Heart right ventricle (tissue), 16 donors: ENCODE data around the gene NR5A2. TPM values are rescaled to one million over a fixed set of nuclear protein-coding genes. Genes with fewer than 3 reads are reported as not detected.

Experiments used
- ATAC-seq, 8 donors: fragments of 200-7000 bp; cut with Tn5 transposase; one replicate each; pipeline ENCODE4 v1.9.1; 2020; ENCODE audit warnings: mild to moderate bottlenecking in 8 of 8, moderate library complexity in 8 of 8, moderate number of reproducible peaks in 1 of 8
- DNase-seq, 2 donors: peaks; one replicate each; pipeline ENCODE4 v3.0.0-alpha.2; 2020
- H3K27ac ChIP-seq, 10 donors: fragments of 200-600 bp; sonication (generic) in 2 of 10; one replicate each; pipeline versions ENCODE4 v1.5.0 to v1.8.0; 2020 to 2022; ENCODE audit warnings: mild to moderate bottlenecking in 3 of 10
- H3K27me3 ChIP-seq, 7 donors: fragments of 200-600 bp; one replicate each; pipeline ENCODE4 v1.8.0; 2021 to 2022; ENCODE audit warnings: mild to moderate bottlenecking in 2 of 7
- H3K36me3 ChIP-seq, 9 donors: fragments of 200-600 bp; sonication (generic) in 1 of 9; one replicate each; pipeline versions ENCODE4 v1.5.0 to v1.8.0; 2020 to 2022; ENCODE audit warnings: mild to moderate bottlenecking in 2 of 9
- H3K4me1 ChIP-seq, 9 donors: fragments of 200-600 bp; sonication (generic) in 1 of 9; one replicate each; pipeline versions ENCODE4 v1.5.0 to v1.8.0; 2020 to 2022; ENCODE audit warnings: mild to moderate bottlenecking in 4 of 9
- H3K4me3 ChIP-seq, 10 donors: fragments of 200-600 bp; sonication (generic) in 2 of 10; one replicate each; pipeline versions ENCODE4 v1.5.0 to v1.8.0; 2020 to 2022; ENCODE audit warnings: mild to moderate bottlenecking in 7 of 10, moderate library complexity in 2 of 10
- H3K9me3 ChIP-seq, 11 donors: fragments of 200-600 bp in 10 of 11; sonication (generic) in 2 of 11; one replicate each; pipeline versions ENCODE4 v1.5.0 to v1.8.0; 2013 to 2022; ENCODE audit warnings: mild to moderate bottlenecking in 2 of 11, control low read depth in 1 of 11, moderate library complexity in 1 of 11
- WGBS, 2 donors: extraction: QIAGEN DNeasy Blood & Tissue Kit; methylation state at CpG; one replicate each; pipeline ENCODE4 v1.1.7; 2013; ENCODE audit warnings: inconsistent platforms in 1 of 2; 5-methylcytosine and 5-hydroxymethylcytosine counted together
- intact Hi-C, 10 donors: fragments of 100-400 bp; cut with DNase I; formaldehyde crosslinking; loops; one replicate each; pipeline versions ENCODE4 v1.11.1 to v1.14.2; 2022
- polyA plus RNA-seq, 2 donors: library from polyadenylated mRNA; stranded (reverse); fragments of 200-250 nt; gene quantifications; one replicate each; pipeline ENCODE4 v1.2.3, GENCODE V29; 2013
- total RNA-seq, 10 donors: library from RNA; stranded (reverse); fragmentation: NEBNext Ultra II Directional in 3 of 10; extraction: Animal tissue kit (Norgen Biotek cat#: 25700) in 3 of 10; gene quantifications; one replicate each; pipeline versions ENCODE4 v1.2.1 to v1.2.4, GENCODE V29; 2021 to 2023
- TF ChIP-seq, protein P1 (sequence below), 9 donors: fragments of 200-600 bp; sonication (generic) in 2 of 9; IDR thresholded peaks; one replicate each; pipeline versions ENCODE4 v1.5.0 to v1.8.0; 2021 to 2022; ENCODE audit warnings: antibody characterized with exemption in 9 of 9, mild to moderate bottlenecking in 5 of 9, moderate library complexity in 1 of 9
- donor health status: Arrhythmogenic right ventricular cardiomyopathy.
- donor health status: ischemic (EF 13 %, LVEDD 7.1; RV severe dilation, severe dysfunction).
- donor health status: healthy with polysubstance abuse.
- donor health status: DM: no; HTN: yes; CAD: no.
- donor health status: DM: no; HTN: no; CAD: no.
- donor health status: ischemic (EF 25% LVEDD 6.9; RV normal size, moderate dysfunction).
- donor health status: ischemic (EF 25% LVEDD 5.7; RV mildly dilated, moderate dysfunction).
- donor health status: healthy.
- donor health status: DM: yes; HTN: yes; CAD: no.
- donor health status: Ischemic cardiomyopathy.
- donor health status: ischemic (EF 35%, LVEDD 5.7; RV mildly dilated, moderate dysfunction).
- donor health status: nonischemic (EF 11% LVEDD 7.7; RV severe dilation, severe dysfunction).
- donor health status: DM: yes; HTN: yes; CAD: no.
- donor health status: PGD.
- donor health status: ischemic (EF 29% LVEDD 5.4; RV normal size, mild dysfunction).
- donor health status: nonischemic (EF 23%, LVEDD 6.1; RV moderate dilation, normal function).

NR5A2 gene
- total and polyA plus RNA-seq, 12 donors: 0.52 to 1.9 (median 1.3) TPM

GRCh38 chr1:200028586-200029034, 1.1 kb downstream of the NR5A2 start:
- intact Hi-C loops: no loop called here
- ATAC-seq: no peak
- peaks cover 0 to 90% (median 71%) of the 10 kb centered on the region in 7 donors for H3K27me3 ChIP-seq
- peaks cover 0 to 11% (median 6%) of the 10 kb centered on the region in 9 donors for H3K4me1 ChIP-seq
- 12 to 13% methylated on average over 2 of the region's 2 CpGs for WGBS, 2 donors
- H3K4me3 ChIP-seq: peak overlapping the region; percentile 21 to 64 (median 50)
- no peaks in the 10 kb centered on the region for H3K36me3 ChIP-seq
- DNase-seq: no peak
- TF ChIP-seq, protein P1, sequence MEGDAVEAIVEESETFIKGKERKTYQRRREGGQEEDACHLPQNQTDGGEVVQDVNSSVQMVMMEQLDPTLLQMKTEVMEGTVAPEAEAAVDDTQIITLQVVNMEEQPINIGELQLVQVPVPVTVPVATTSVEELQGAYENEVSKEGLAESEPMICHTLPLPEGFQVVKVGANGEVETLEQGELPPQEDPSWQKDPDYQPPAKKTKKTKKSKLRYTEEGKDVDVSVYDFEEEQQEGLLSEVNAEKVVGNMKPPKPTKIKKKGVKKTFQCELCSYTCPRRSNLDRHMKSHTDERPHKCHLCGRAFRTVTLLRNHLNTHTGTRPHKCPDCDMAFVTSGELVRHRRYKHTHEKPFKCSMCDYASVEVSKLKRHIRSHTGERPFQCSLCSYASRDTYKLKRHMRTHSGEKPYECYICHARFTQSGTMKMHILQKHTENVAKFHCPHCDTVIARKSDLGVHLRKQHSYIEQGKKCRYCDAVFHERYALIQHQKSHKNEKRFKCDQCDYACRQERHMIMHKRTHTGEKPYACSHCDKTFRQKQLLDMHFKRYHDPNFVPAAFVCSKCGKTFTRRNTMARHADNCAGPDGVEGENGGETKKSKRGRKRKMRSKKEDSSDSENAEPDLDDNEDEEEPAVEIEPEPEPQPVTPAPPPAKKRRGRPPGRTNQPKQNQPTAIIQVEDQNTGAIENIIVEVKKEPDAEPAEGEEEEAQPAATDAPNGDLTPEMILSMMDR (IDR thresholded peaks at IDR 0.05): no peak
- peak overlapping the region in 5 of 10 donors; percentile 42 to 66 (median 52) for H3K27ac ChIP-seq
- no peaks in the 10 kb centered on the region for H3K9me3 ChIP-seq

DNA sequence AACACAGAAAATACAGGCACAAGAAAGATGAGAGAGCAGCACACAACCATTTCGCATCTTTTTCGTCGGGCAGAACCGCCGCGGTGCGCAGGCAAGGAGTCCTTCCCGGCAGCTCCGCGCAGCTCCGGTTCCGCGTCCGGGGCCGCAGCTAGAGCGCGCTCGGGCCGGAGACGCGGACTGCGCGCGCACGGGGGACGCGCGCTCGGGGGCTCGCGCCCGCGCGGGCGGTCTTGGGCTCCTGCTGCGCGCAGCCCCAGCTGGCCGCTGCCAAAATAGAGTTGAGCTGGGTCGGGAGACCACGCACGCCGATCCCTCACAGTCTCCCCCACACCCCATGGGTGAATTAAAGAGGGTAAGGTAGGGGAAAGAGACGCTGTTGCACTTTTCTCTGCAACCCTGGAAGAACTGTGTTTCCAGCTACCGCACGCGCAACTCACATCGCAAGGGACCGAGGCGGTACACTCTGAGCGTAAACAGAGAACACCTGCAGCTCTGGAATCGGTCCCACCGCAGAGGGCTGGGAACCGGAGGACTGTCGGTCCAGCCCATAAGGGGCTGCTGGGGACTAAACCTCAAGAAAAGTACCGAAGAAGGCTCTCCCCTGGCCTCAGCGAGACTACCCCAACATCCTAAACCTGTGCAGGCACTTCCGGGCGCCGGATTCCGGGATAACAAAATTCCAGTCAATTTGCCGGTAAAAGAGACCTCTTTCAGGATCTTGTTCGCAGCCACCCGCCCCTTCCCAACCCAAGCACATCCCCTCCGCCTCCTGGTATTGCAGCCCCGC, 1.7 kb downstream of the NR5A2 start:
- WGBS, 2 donors: 2 to 3% methylated on average over 48 to 65 of the region's 65 CpGs
- ATAC-seq: peak; percentile 68 to 91 (median 86)
- Histone ChIP-seq H3K36me3 (no peaks in the 10 kb centered on the region), H3K27ac (peak overlapping the region in 7 of 10 donors; percentile 34 to 66 (median 52)), H3K4me1 (peaks cover 0 to 14% (median 6%) of the 10 kb centered on the region in 9 donors), H3K4me3 (peak overlapping the region; percentile 21 to 64 (median 50)), H3K9me3 (no peaks in the 10 kb centered on the region), H3K27me3 (peaks cover 0 to 91% (median 76%) of the 10 kb centered on the region in 7 donors)
- TF ChIP-seq, protein P1 (IDR thresholded peaks at IDR 0.05): no peak
- peak in 1 of 2 donors; percentile 38 for DNase-seq
- intact Hi-C loops: no loop called here

GRCh38 chr1:200029822-200030152, 2.3 kb downstream of the NR5A2 start:
- Histone ChIP-seq H3K36me3 (no peaks in the 10 kb centered on the region), H3K4me1 (peaks cover 0 to 19% (median 8%) of the 10 kb centered on the region in 9 donors), H3K27ac (no peak overlapping the region), H3K9me3 (no peaks in the 10 kb centered on the region), H3K27me3 (peaks cover 0 to 96% (median 81%) of the 10 kb centered on the region in 7 donors), H3K4me3 (peak overlapping the region in 8 of 10 donors; percentile 39 to 64 (median 54))
- no peak for DNase-seq
- intact Hi-C loops: loop anchor here in 2 of 10 donors (10.0 kb wide), 2 partner anchors 215 to 345 kb away; no protein-coding TSS in a partner anchor
- TF ChIP-seq, protein P1 (IDR thresholded peaks at IDR 0.05): no peak
- peak in 1 of 8 donors; percentile 9 for ATAC-seq
- 24 to 30% methylated on average over 13 of the region's 13 CpGs for WGBS, 2 donors

GRCh38 chr1:200030791-200031190, 3.3 kb downstream of the NR5A2 start:
- DNase-seq: no peak
- Histone ChIP-seq H3K9me3 (no peaks in the 10 kb centered on the region), H3K36me3 (no peaks in the 10 kb centered on the region), H3K4me3 (no peak overlapping the region), H3K27ac (no peak overlapping the region), H3K4me1 (peaks cover 0 to 29% (median 18%) of the 10 kb centered on the region in 9 donors), H3K27me3 (peaks cover 4 to 96% (median 87%) of the 10 kb centered on the region in 7 donors)
- ATAC-seq: no peak
- intact Hi-C loops: loop anchor here in 2 of 10 donors (10.0 kb wide), 2 partner anchors 214 to 346 kb away; no protein-coding TSS in a partner anchor
- TF ChIP-seq, protein P1 (IDR thresholded peaks at IDR 0.05): no peak
- WGBS, 2 donors: 21 to 49% methylated on average over 4 of the region's 4 CpGs
